Panc1 (cell line): ENCODE results near the gene CABLES2. TPM values are rescaled to one million over a fixed set of nuclear protein-coding genes. Genes with fewer than 3 reads are reported as not detected.

ENCODE experiments used
- ATAC-seq: fragments of 200-7000 bp; cut with Tn5 transposase; 2 replicates; pipeline ENCODE4 v1.9.1; 2020; ENCODE audit warnings: mild to moderate bottlenecking, moderate library complexity
- BruUV-seq: library from RNA; stranded (reverse); fragments of 400-500 nt; replicated peaks from 2 replicates; lab custom pipeline; 2021; lab: Mats Ljungman, UMichigan
- CTCF ChIA-PET: fragments of 300-600 bp; sonication (Branson Sonifier 250); formaldehyde crosslinking; loops from one replicate; lab custom pipeline; 2022; ENCODE audit warnings: antibody characterized with exemption; lab: Charles Lee
- POLR2A ChIA-PET: fragments of 300-600 bp; sonication (Branson Sonifier 250); formaldehyde crosslinking; loops from one replicate; lab custom pipeline; 2022; ENCODE audit warnings: antibody characterized with exemption; lab: Charles Lee
- DNase-seq: peaks from one replicate; pipeline ENCODE4 v3.0.0-alpha.2; 2010; ENCODE audit warnings: low read depth, low spot score
- H3K27ac ChIP-seq: 2 replicates; pipeline ENCODE4 v1.5.1; 2011; ENCODE audit warnings: mild to moderate bottlenecking, low read length, inconsistent platforms
- H3K27me3 ChIP-seq: fragments of 200-500 bp; sonication (Bioruptor generic); 2 replicates; pipeline ENCODE4 v1.6.0; 2014; ENCODE audit warnings: low read length, inconsistent platforms; ENCODE audit not compliant: control insufficient read depth, insufficient read depth
- H3K36me3 ChIP-seq: fragments of 200-500 bp; sonication (Bioruptor generic); 2 replicates; pipeline ENCODE4 v1.5.1; 2014; ENCODE audit warnings: inconsistent platforms, mild to moderate bottlenecking, low read length, moderate library complexity; ENCODE audit not compliant: control insufficient read depth, insufficient read depth
- H3K4me1 ChIP-seq: 2 replicates; pipeline ENCODE4 v1.5.1; 2011; ENCODE audit warnings: inconsistent platforms, mild to moderate bottlenecking, low read length, moderate library complexity; ENCODE audit not compliant: control insufficient read depth, insufficient read depth
- H3K4me3 ChIP-seq, 2 experiments: 2 replicates each; pipeline ENCODE4 v1.5.1; 2011 to 2012; ENCODE audit warnings: low read depth in 2 of 2, low read length in 2 of 2, mild to moderate bottlenecking in 2 of 2, inconsistent platforms in 1 of 2, moderate library complexity in 1 of 2
- H3K9me3 ChIP-seq: fragments of 200-500 bp; sonication (Bioruptor generic); 2 replicates; pipeline ENCODE4 v1.5.1; 2014; ENCODE audit warnings: low read depth, mild to moderate bottlenecking, inconsistent platforms, low read length, moderate library complexity; ENCODE audit not compliant: control insufficient read depth, insufficient read depth
- CTCF ChIP-seq: fragments of 450-650 bp; IDR thresholded peaks from 2 replicates; pipeline ENCODE4 v1.5.1; 2017; ENCODE audit warnings: mild to moderate bottlenecking
- POLR2AphosphoS5 ChIP-seq: IDR thresholded peaks from 2 replicates; pipeline ENCODE4 v1.6.1; 2012; ENCODE audit warnings: mild to moderate bottlenecking, low read depth, low read length, moderate library complexity
- SIN3A ChIP-seq: IDR thresholded peaks from 2 replicates; pipeline ENCODE4 v1.6.1; 2012; ENCODE audit warnings: low read depth, mild to moderate bottlenecking, low read length, moderate library complexity, borderline replicate concordance; ENCODE audit not compliant: insufficient read depth
- TCF7L2 ChIP-seq: IDR thresholded peaks from 2 replicates; pipeline ENCODE4 v1.6.1; 2011; ENCODE audit warnings: mild to moderate bottlenecking, low read depth, low read length, inconsistent platforms
- in situ Hi-C: cut with HindIII; loops from 2 replicates; pipeline ENCODE4 v1.10.0; 2016; ENCODE audit warnings: low sequenced_read_pairs, low pct_unique_long_range_greater_than_20kb
- intact Hi-C: fragments of 100-400 bp; cut with micrococcal nuclease; formaldehyde crosslinking; loops from one replicate; pipeline ENCODE4 v1.10.0; 2022; ENCODE audit not compliant: unreplicated experiment
- total RNA-seq: library from RNA; stranded (reverse); gene quantifications from one replicate; pipeline ENCODE4 v1.2.1, GENCODE V29; 2021; ENCODE audit not compliant: unreplicated experiment

CABLES2 gene
- total RNA-seq, 1 experiment from 2014 or later: 9.8 TPM

- peaks cover 11% of the 10 kb centered on the region; the same call in 1 of the 2 replicates for H3K36me3 ChIP-seq
- peaks cover 24% of the 10 kb centered on the region for H3K4me1 ChIP-seq
- H3K9me3 ChIP-seq: no peaks in the 10 kb centered on the region
- no peaks in the 10 kb centered on the region for H3K27me3 ChIP-seq
- ATAC-seq (peak; percentile 32; the same call in 1 of the 2 replicates), DNase-seq (no peak)
- in situ Hi-C loops: no loop called here
- intact Hi-C loops: no loop called here
- TF ChIP-seq CTCF (no peak), TCF7L2 (no peak)
- H3K27ac ChIP-seq: no peak overlapping the region
- ChIA-PET POLR2A (no interaction called here), CTCF (no interaction called here)
- no TSS peak for BruUV-seq
- H3K4me3 ChIP-seq: no peak overlapping the region
Measured at GRCh38 chr20:62392621-62393334, 14.3 kb downstream of the CABLES2 start.

GRCh38 chr20:62392077-62392418 lies 15.0 kb downstream of the CABLES2 start:
- intact Hi-C loops (no loop called here), in situ Hi-C loops (no loop called here)
- H3K36me3 ChIP-seq: peaks cover 11% of the 10 kb centered on the region
- CTCF ChIA-PET: no interaction called here
- peaks cover 24% of the 10 kb centered on the region for H3K4me1 ChIP-seq
- POLR2A ChIA-PET: interaction anchor here (0.7 kb wide), 1 partner anchor 97 kb away, joined by 3 read pairs; no protein-coding TSS in a partner anchor
- H3K9me3 ChIP-seq: no peaks in the 10 kb centered on the region
- no peak overlapping the region for H3K4me3 ChIP-seq
- TF ChIP-seq SIN3A (no peak), TCF7L2 (no peak), CTCF (no peak), POLR2AphosphoS5 (no peak)
- no peak for ATAC-seq
- H3K27ac ChIP-seq: no peak overlapping the region
- BruUV-seq: no TSS peak
- no peak for DNase-seq
- H3K27me3 ChIP-seq: no peaks in the 10 kb centered on the region

- no peak for ATAC-seq
- H3K4me3 ChIP-seq: no peak overlapping the region
- H3K27me3 ChIP-seq: no peaks in the 10 kb centered on the region
- intact Hi-C loops: no loop called here
- TF ChIP-seq POLR2AphosphoS5 (peak; percentile 48; the same call in 1 of the 2 replicates), CTCF (no peak)
- ChIA-PET POLR2A (interaction anchor here (0.7 kb wide), 1 partner anchor 98 kb away, joined by 3 read pairs; no protein-coding TSS in a partner anchor), CTCF (interaction anchor here (0.6 to 0.7 kb wide), 2 partner anchors 18 to 53 kb away, joined by 3 read pairs; no protein-coding TSS in a partner anchor)
- H3K9me3 ChIP-seq: no peaks in the 10 kb centered on the region
- BruUV-seq: no TSS peak
- peaks cover 11% of the 10 kb centered on the region for H3K36me3 ChIP-seq
- in situ Hi-C loops: no loop called here
- peaks cover 24% of the 10 kb centered on the region for H3K4me1 ChIP-seq
- DNase-seq: no peak
- no peak overlapping the region for H3K27ac ChIP-seq
Measured at GRCh38 chr20:62391165-62392076, 15.7 kb downstream of the CABLES2 start.
